ENCODE results near the gene TTLL12. TPM values are rescaled to one million over a fixed set of nuclear protein-coding genes. Genes with fewer than 3 reads are reported as not detected.
A peak's percentile ranks its signal among the peaks of the same experiment; 100 is the strongest.

Gene TTLL12
- total and polyA plus RNA-seq, 2 donors from 2014 or later, result 11.5 to 26.3 TPM

GRCh38 chr22:43179146-43179910 lies 7.6 kb downstream of the TTLL12 start:
- no peaks in the 10 kb centered on the region for H3K9me3 ChIP-seq (ENCODE audit: control insufficient read depth in 2 of 3, insufficient read depth in 1 of 3, low read length in 3 of 3)
- no peak overlapping the region for H3K9ac ChIP-seq (ENCODE audit: low read length in 3 of 3)
- no peak for FAIRE-seq
- H3K27ac ChIP-seq (ENCODE audit: low read depth in 2 of 2, low read length in 2 of 2), result no peak overlapping the region
- no peaks in the 10 kb centered on the region for H3K4me1 ChIP-seq (ENCODE audit: control insufficient read depth in 2 of 3, insufficient read depth in 2 of 3, low read depth in 1 of 3, low read length in 3 of 3)
- intact Hi-C loops (cut with DNase I), result no loop called here
- no peak overlapping the region for H3K4me3 ChIP-seq (ENCODE audit: low read length in 3 of 3)
- peaks cover 0 to 7% (median 0%) of the 10 kb centered on the region in 3 donors for H3K36me3 ChIP-seq (ENCODE audit: control insufficient read depth in 2 of 3, insufficient read depth in 3 of 3, low read length in 3 of 3)
- no peaks in the 10 kb centered on the region for H3K27me3 ChIP-seq (ENCODE audit: control insufficient read depth, insufficient read depth, low read length)
- DNase-seq, result peak in 1 of 5 donors; percentile 73
- no peak for TF ChIP-seq CTCF (IDR thresholded peaks at IDR 0.05; ENCODE audit: borderline replicate concordance, extremely low read depth, insufficient read depth)

- no peak for FAIRE-seq
Measured at GRCh38 chr22:43177479-43177878, 9.5 kb downstream of the TTLL12 start.

GRCh38 chr22:43176090-43176489 lies 10.8 kb downstream of the TTLL12 start:
- no peaks in the 10 kb centered on the region for H3K27me3 ChIP-seq (ENCODE audit: control insufficient read depth, insufficient read depth, low read length)
- H3K9me3 ChIP-seq (ENCODE audit: control insufficient read depth in 2 of 3, insufficient read depth in 1 of 3, low read length in 3 of 3), result no peaks in the 10 kb centered on the region
- DNase-seq (peak in 1 of 5 donors; percentile 70), FAIRE-seq (no peak)
- H3K4me3 ChIP-seq (ENCODE audit: low read length in 3 of 3), result no peak overlapping the region
- no peak overlapping the region for H3K9ac ChIP-seq (ENCODE audit: low read length in 3 of 3)
- H3K36me3 ChIP-seq (ENCODE audit: control insufficient read depth in 2 of 3, insufficient read depth in 3 of 3, low read length in 3 of 3), result peaks cover 0 to 21% (median 4%) of the 10 kb centered on the region in 3 donors
- intact Hi-C loops (cut with DNase I), result no loop called here
- TF ChIP-seq CTCF (IDR thresholded peaks at IDR 0.05; ENCODE audit: borderline replicate concordance, extremely low read depth, insufficient read depth), result no peak
- H3K27ac ChIP-seq (ENCODE audit: low read depth in 2 of 2, low read length in 2 of 2), result no peak overlapping the region
- H3K4me1 ChIP-seq (ENCODE audit: control insufficient read depth in 2 of 3, insufficient read depth in 2 of 3, low read depth in 1 of 3, low read length in 3 of 3), result no peaks in the 10 kb centered on the region

More at GRCh38 chr22:43177479-43177878, 9.5 kb downstream of the TTLL12 start:
- Histone ChIP-seq H3K27ac (ENCODE audit: low read depth in 2 of 2, low read length in 2 of 2) (no peak overlapping the region), H3K9ac (ENCODE audit: low read length in 3 of 3) (no peak overlapping the region), H3K9me3 (ENCODE audit: control insufficient read depth in 2 of 3, insufficient read depth in 1 of 3, low read length in 3 of 3) (no peaks in the 10 kb centered on the region), H3K36me3 (ENCODE audit: control insufficient read depth in 2 of 3, insufficient read depth in 3 of 3, low read length in 3 of 3) (peaks cover 0 to 15% (median 0%) of the 10 kb centered on the region in 3 donors), H3K4me1 (ENCODE audit: control insufficient read depth in 2 of 3, insufficient read depth in 2 of 3, low read depth in 1 of 3, low read length in 3 of 3) (no peaks in the 10 kb centered on the region), H3K4me3 (ENCODE audit: low read length in 3 of 3) (no peak overlapping the region), H3K27me3 (ENCODE audit: control insufficient read depth, insufficient read depth, low read length) (no peaks in the 10 kb centered on the region)
- TF ChIP-seq CTCF (IDR thresholded peaks at IDR 0.05; ENCODE audit: borderline replicate concordance, extremely low read depth, insufficient read depth), result no peak
- intact Hi-C loops (cut with DNase I), result no loop called here
- peak in 1 of 5 donors; percentile 49 for DNase-seq
